ENCODE measurements around the gene MIS12.

MIS12 gene

GRCh38 chr17:5536866-5537650, 50.7 kb downstream of the MIS12 start:
- DNase-seq: no peak

GRCh38 chr17:5539286-5539685, 52.9 kb downstream of the MIS12 start:
- no peak for DNase-seq

GRCh38 chr17:5540321-5540720, 54.0 kb downstream of the MIS12 start:
- DNase-seq: no peak

All from SHP77 treated with DMSO at 0.1 percent for 48 hours (cell line).